GM19025 (cell line): ENCODE results near the gene GAA.
A peak's percentile ranks its signal among the peaks of the same experiment; 100 is the strongest.

ENCODE experiments used
- ATAC-seq: cut with Tn5 transposase; IDR thresholded peaks from one replicate; pipeline ENCODE4 v1.9.1; 2021; ENCODE audit warnings: mild to moderate bottlenecking, low read depth, moderate library complexity; ENCODE audit not compliant: unreplicated experiment

The GAA gene

GRCh38 chr17:80101011-80101945 lies at the start of gene GAA:
GAA (plus strand) TSS chr17:80101581; CDS start chr17:80104587, 3,006 bp downstream.
- ATAC-seq: peak; percentile 78

- ATAC-seq: no peak
Measured at GRCh38 chr17:80051681-80052080, 49.7 kb upstream of the GAA start.

GRCh38 chr17:80053102-80053501 lies 48.3 kb upstream of the GAA start:
- ATAC-seq: no peak

GRCh38 chr17:80055597-80055996 lies 45.8 kb upstream of the GAA start:
- no peak for ATAC-seq

GRCh38 chr17:80058311-80058955 lies 42.9 kb upstream of the GAA start:
- no peak for ATAC-seq

- no peak for ATAC-seq
Measured at GRCh38 chr17:80060644-80061043, 40.7 kb upstream of the GAA start.

GRCh38 chr17:80061421-80061820 lies 40.0 kb upstream of the GAA start:
- no peak for ATAC-seq

GRCh38 chr17:80063830-80064585 lies 37.4 kb upstream of the GAA start:
- ATAC-seq: no peak

GRCh38 chr17:80064696-80065095 lies 36.7 kb upstream of the GAA start:
- ATAC-seq: no peak

- no peak for ATAC-seq
Measured at GRCh38 chr17:80065478-80066170, 35.8 kb upstream of the GAA start.

GRCh38 chr17:80067393-80067986 lies 33.9 kb upstream of the GAA start:
- no peak for ATAC-seq

- ATAC-seq: no peak
Measured at GRCh38 chr17:80068301-80069222, 32.8 kb upstream of the GAA start.

GRCh38 chr17:80070375-80071115 lies 30.8 kb upstream of the GAA start:
- no peak for ATAC-seq

GRCh38 chr17:80071116-80071841 lies 30.1 kb upstream of the GAA start:
- no peak for ATAC-seq

GRCh38 chr17:80072410-80072809 lies 29.0 kb upstream of the GAA start:
- no peak for ATAC-seq

- ATAC-seq: no peak
Measured at GRCh38 chr17:80080081-80080480, 21.3 kb upstream of the GAA start.

- no peak for ATAC-seq
Measured at GRCh38 chr17:80081596-80081995, 19.8 kb upstream of the GAA start.
